Right lobe of liver (tissue), 6 donors: ENCODE data around the gene SLC10A7. TPM values are rescaled to one million over a fixed set of nuclear protein-coding genes. Genes with fewer than 3 reads are reported as not detected.

ENCODE experiments used
- ATAC-seq, 4 donors: fragments of 200-7000 bp; cut with Tn5 transposase; one replicate each; pipeline ENCODE4 v1.9.1; 2020; ENCODE audit warnings: mild to moderate bottlenecking in 4 of 4, moderate library complexity in 4 of 4
- DNase-seq, 3 donors: peaks; one replicate each; pipeline ENCODE4 v3.0.0-alpha.2; 2020
- H3K27ac ChIP-seq, 3 donors: fragments of 200-600 bp; one replicate each; pipeline ENCODE4 v1.8.0; 2022
- H3K27me3 ChIP-seq, 2 donors: fragments of 200-600 bp; one replicate each; pipeline ENCODE4 v1.8.0; 2022
- H3K36me3 ChIP-seq, 4 donors: fragments of 200-600 bp; sonication (generic) in 1 of 4; one replicate each; pipeline versions ENCODE4 v1.5.1 to v1.8.0; 2017 to 2022; ENCODE audit warnings: control low read depth in 1 of 4
- H3K4me1 ChIP-seq, 4 donors: fragments of 200-600 bp; sonication (generic) in 1 of 4; one replicate each; pipeline versions ENCODE4 v1.5.1 to v1.8.0; 2017 to 2022; ENCODE audit warnings: control low read depth in 1 of 4
- H3K4me3 ChIP-seq, 3 donors: fragments of 200-600 bp; one replicate each; pipeline ENCODE4 v1.8.0; 2022
- H3K9me3 ChIP-seq, 4 donors: fragments of 200-600 bp; sonication (generic) in 1 of 4; one replicate each; pipeline versions ENCODE4 v1.5.1 to v1.8.0; 2017 to 2022; ENCODE audit warnings: control low read depth in 1 of 4
- CTCF ChIP-seq, 4 donors: fragments of 200-600 bp in 3 of 4; fragments of 450-650 bp in 1 of 4; IDR thresholded peaks; one replicate each; pipeline versions ENCODE4 v1.5.1 to v1.8.0; 2016 to 2022; ENCODE audit warnings: antibody characterized with exemption in 4 of 4, mild to moderate bottlenecking in 2 of 4
- POLR2A ChIP-seq: fragments of 450-650 bp; IDR thresholded peaks from one replicate; pipeline ENCODE4 v1.6.1; 2017; ENCODE audit warnings: antibody characterized with exemption, mild to moderate bottlenecking
- WGBS: methylation state at CpG from one replicate; pipeline ENCODE4 v1.1.6; 2018; ENCODE audit warnings: low coverage, low lambda C conversion rate; ENCODE audit not compliant: insufficient coverage; ENCODE audit errors: missing lambda C conversion rate; 5-methylcytosine and 5-hydroxymethylcytosine counted together
- intact Hi-C, 2 donors: fragments of 100-400 bp; cut with DNase I; formaldehyde crosslinking; loops; one replicate each; pipeline versions ENCODE4 v1.11.2 to v1.14.1; 2022
- total RNA-seq, 6 experiments: library from RNA; depleted of rRNA in 2 of 6; stranded (reverse); fragments of >200 nt in 2 of 6; fragmentation: NEBNext Ultra II Directional in 3 of 6; extraction: Animal tissue kit (Norgen Biotek cat#: 25700) in 3 of 6; gene quantifications; one replicate each; pipeline versions ENCODE4 v1.1.0 to v1.2.4, GENCODE V29; 2016 to 2023
- donor health status: DM: no; HTN: yes; CAD: no.
- donor health status: DM: no; HTN: no; CAD: no.
- donor health status: DM: no; HTN: no; CAD: no.
- donor health status: DM: no; HTN: yes; CAD: no.
- donor health status: DM: no; HTN: yes; CAD: no.

SLC10A7 gene
- total RNA-seq, 6 experiments from 2014 or later, result 6.3 to 13.5 (median 9.5) TPM

GRCh38 chr4:146340798-146341197 lies 180.9 kb downstream of the SLC10A7 start:
- no peaks in the 10 kb centered on the region for H3K36me3 ChIP-seq
- intact Hi-C loops, result no loop called here

GRCh38 chr4:146338512-146338911 lies 183.2 kb downstream of the SLC10A7 start:
- H3K4me1 ChIP-seq, result peaks cover 0 to 16% (median 7%) of the 10 kb centered on the region in 4 donors
- intact Hi-C loops, result no loop called here
- H3K4me3 ChIP-seq, result no peak overlapping the region
- TF ChIP-seq POLR2A (no peak), CTCF (IDR thresholded peaks at IDR 0.05) (no peak)
- no peaks in the 10 kb centered on the region for H3K9me3 ChIP-seq
- ATAC-seq, result no peak
- no peaks in the 10 kb centered on the region for H3K36me3 ChIP-seq
- no peak for DNase-seq
- H3K27me3 ChIP-seq, result no peaks in the 10 kb centered on the region
- H3K27ac ChIP-seq, result no peak overlapping the region

More at GRCh38 chr4:146340798-146341197, 180.9 kb downstream of the SLC10A7 start:
- H3K27me3 ChIP-seq, result no peaks in the 10 kb centered on the region
- no peak overlapping the region for H3K4me3 ChIP-seq
- peak; percentile 19 to 49 (median 38) for TF ChIP-seq CTCF (IDR thresholded peaks at IDR 0.05)
- TF ChIP-seq POLR2A, result no peak
- H3K27ac ChIP-seq, result no peak overlapping the region
- H3K4me1 ChIP-seq, result peaks cover 0 to 11% (median 5%) of the 10 kb centered on the region in 4 donors
- peak in 1 of 4 donors; percentile 50 for ATAC-seq
- no peaks in the 10 kb centered on the region for H3K9me3 ChIP-seq
- no peak for DNase-seq

- ATAC-seq (peak in 3 of 4 donors; percentile 46 to 51 (median 46)), DNase-seq (no peak)
- no peaks in the 10 kb centered on the region for H3K27me3 ChIP-seq
- H3K27ac ChIP-seq, result no peak overlapping the region
- no peaks in the 10 kb centered on the region for H3K36me3 ChIP-seq
- H3K4me1 ChIP-seq, result peaks cover 0 to 16% (median 7%) of the 10 kb centered on the region in 4 donors
- intact Hi-C loops, result no loop called here
- no peak overlapping the region for H3K4me3 ChIP-seq
- no peaks in the 10 kb centered on the region for H3K9me3 ChIP-seq
- TF ChIP-seq POLR2A (no peak), CTCF (IDR thresholded peaks at IDR 0.05) (no peak)
- 0% methylated on average over 1 of the region's 1 CpG for WGBS
These were observed 185.3 kb downstream of the SLC10A7 start for GRCh38 chr4:146336410-146336807.

- Histone ChIP-seq H3K4me1 (peaks cover 0 to 16% (median 7%) of the 10 kb centered on the region in 4 donors), H3K27me3 (no peaks in the 10 kb centered on the region), H3K9me3 (no peaks in the 10 kb centered on the region), H3K27ac (no peak overlapping the region), H3K36me3 (no peaks in the 10 kb centered on the region), H3K4me3 (no peak overlapping the region)
- peak; percentile 79 to 92 (median 88) for ATAC-seq
- no peak for DNase-seq
- TF ChIP-seq POLR2A (no peak), CTCF (IDR thresholded peaks at IDR 0.05) (no peak)
- intact Hi-C loops, result no loop called here
- WGBS, result 36% methylated on average over 3 of the region's 3 CpGs
These were observed 185.9 kb downstream of the SLC10A7 start for GRCh38 chr4:146335763-146336409.
